ENCODE results near the gene TCAIM.

- no peak for TF ChIP-seq FOXM1 (IDR thresholded peaks at IDR 0.05; ENCODE audit: borderline replicate concordance, low read depth)
- TF ChIP-seq RAD21 (IDR thresholded peaks at IDR 0.05; ENCODE audit: low read depth): no peak
- TF ChIP-seq ZBTB7A (IDR thresholded peaks at IDR 0.05; ENCODE audit: low read depth): no peak
- no peak for TF ChIP-seq EP300 (IDR thresholded peaks at IDR 0.05; ENCODE audit: borderline replicate concordance)
- TF ChIP-seq YY1 (IDR thresholded peaks at IDR 0.05; ENCODE audit: low read depth): no peak
- TF ChIP-seq EGR1 (IDR thresholded peaks at IDR 0.05): no peak
- no peak for TF ChIP-seq TAF1 (IDR thresholded peaks at IDR 0.05; ENCODE audit: low read depth)
- TF ChIP-seq REST (IDR thresholded peaks at IDR 0.05; ENCODE audit: low read depth): no peak
- TF ChIP-seq NFIC (IDR thresholded peaks at IDR 0.05): no peak
- TF ChIP-seq TEAD4 (IDR thresholded peaks at IDR 0.05): no peak
- no peak for TF ChIP-seq TCF12 (IDR thresholded peaks at IDR 0.05; ENCODE audit: low read depth)
- no peak for TF ChIP-seq MAX (IDR thresholded peaks at IDR 0.05)
- TF ChIP-seq CREB1 (IDR thresholded peaks at IDR 0.05; ENCODE audit: low read depth): no peak
- no peak for TF ChIP-seq CEBPB (IDR thresholded peaks at IDR 0.05)
These were observed 12.5 kb upstream of the TCAIM start for GRCh38 chr3:44326019-44326418.
